IMR-90 (cell line): ENCODE results near the gene ALDOC. TPM values are rescaled to one million over a fixed set of nuclear protein-coding genes. Genes with fewer than 3 reads are reported as not detected.

Experiments
- ATAC-seq: fragments of 200-7000 bp; cut with Tn5 transposase; 2 replicates; pipeline ENCODE4 v1.9.1; 2020; ENCODE audit warnings: low read depth, mild to moderate bottlenecking, moderate library complexity
- BruUV-seq: library from RNA; stranded (reverse); fragments of 400-500 nt; replicated peaks from 2 replicates; lab custom pipeline; 2021; lab: Mats Ljungman, UMichigan
- CTCF ChIA-PET: fragments of 300-600 bp; formaldehyde crosslinking; extraction: SDS; loops from one replicate; lab custom pipeline; 2021; ENCODE audit warnings: antibody characterized with exemption; lab: Yijun Ruan, JAX
- POLR2A ChIA-PET: fragments of 300-600 bp; sonication (Branson Sonifier 250); formaldehyde crosslinking; loops from one replicate; lab custom pipeline; 2022; ENCODE audit warnings: antibody characterized with exemption; ENCODE audit not compliant: unreplicated experiment; lab: Charles Lee
- DNase-seq: peaks from one replicate; pipeline ENCODE4 v3.0.0; 2013
- H2AFZ ChIP-seq: replicated peaks from 2 replicates; pipeline ENCODE3; 2013; ENCODE audit warnings: low read length, mild to moderate bottlenecking; ENCODE audit not compliant: poor library complexity
- H2AK5ac ChIP-seq: 2 replicates; pipeline ENCODE4 v1.6.1; 2013; ENCODE audit warnings: low read depth, low read length, inconsistent platforms
- H2AK9ac ChIP-seq: replicated peaks from 2 replicates; pipeline ENCODE3; 2013; ENCODE audit warnings: mild to moderate bottlenecking, low read depth, low read length, moderate library complexity; ENCODE audit not compliant: poor library complexity
- H2BK120ac ChIP-seq: 2 replicates; pipeline ENCODE4 v1.6.1; 2013; ENCODE audit warnings: low read depth, low read length, inconsistent platforms
- H2BK15ac ChIP-seq: 3 replicates; pipeline ENCODE4 v1.6.1; 2013; ENCODE audit warnings: low read depth, low read length, inconsistent platforms
- H2BK20ac ChIP-seq: 2 replicates; pipeline ENCODE4 v1.6.1; 2013; ENCODE audit warnings: low read depth, mild to moderate bottlenecking, inconsistent platforms, low read length, moderate library complexity
- H2BK5ac ChIP-seq: 2 replicates; pipeline ENCODE4 v1.6.1; 2013; ENCODE audit warnings: mild to moderate bottlenecking, low read depth, low read length, inconsistent platforms; ENCODE audit not compliant: poor library complexity, severe bottlenecking
- H3K14ac ChIP-seq: replicated peaks from 2 replicates; pipeline ENCODE4 v1.6.1; 2013; ENCODE audit warnings: low read depth, low read length, inconsistent platforms
- H3K18ac ChIP-seq: 2 replicates; pipeline ENCODE4 v1.6.1; 2013; ENCODE audit warnings: low read depth, low read length, control low read depth
- H3K23ac ChIP-seq: 2 replicates; pipeline ENCODE4 v1.6.1; 2013; ENCODE audit warnings: low read depth, low read length, inconsistent platforms
- H3K27ac ChIP-seq: 2 replicates; pipeline ENCODE4 v1.5.1; 2013; ENCODE audit warnings: mild to moderate bottlenecking, control low read depth, low read length; ENCODE audit not compliant: insufficient read depth
- H3K27me3 ChIP-seq: 2 replicates; pipeline ENCODE4 v1.6.1; 2013; ENCODE audit warnings: low read length; ENCODE audit not compliant: control insufficient read depth, insufficient read depth
- H3K36me3 ChIP-seq: 2 replicates; pipeline ENCODE4 v1.6.1; 2013; ENCODE audit warnings: low read length, mixed read lengths; ENCODE audit not compliant: control insufficient read depth, insufficient read depth
- H3K4ac ChIP-seq: 2 replicates; pipeline ENCODE4 v1.6.1; 2013; ENCODE audit warnings: low read depth, low read length, inconsistent platforms
- H3K4me1 ChIP-seq: 2 replicates; pipeline ENCODE4 v1.6.1; 2013; ENCODE audit warnings: low read length, mixed read lengths; ENCODE audit not compliant: control insufficient read depth, insufficient read depth
- H3K4me2 ChIP-seq: 2 replicates; pipeline ENCODE4 v1.6.1; 2013; ENCODE audit warnings: low read depth, mild to moderate bottlenecking, control low read depth, low read length, moderate library complexity
- H3K4me3 ChIP-seq: 2 replicates; pipeline ENCODE4 v1.5.1; 2013; ENCODE audit warnings: low read depth, mild to moderate bottlenecking, control low read depth, low read length, moderate library complexity; ENCODE audit not compliant: insufficient read depth
- H3K56ac ChIP-seq: 2 replicates; pipeline ENCODE4 v1.6.1; 2013; ENCODE audit warnings: low read length, inconsistent platforms; ENCODE audit not compliant: insufficient read depth; ENCODE audit errors: extremely low read depth
- H3K79me1 ChIP-seq, 2 experiments: 2 replicates each; pipeline ENCODE4 v1.6.1; 2013; ENCODE audit warnings: low read length in 2 of 2, inconsistent platforms in 1 of 2, low read depth in 1 of 2
- H3K9ac ChIP-seq: 2 replicates; pipeline ENCODE4 v1.6.1; 2013; ENCODE audit warnings: low read depth, low read length, control low read depth
- H3K9me1 ChIP-seq: 2 replicates; pipeline ENCODE4 v1.6.1; 2013; ENCODE audit warnings: low read length, inconsistent platforms; ENCODE audit not compliant: insufficient read depth
- H3K9me3 ChIP-seq: 2 replicates; pipeline ENCODE4 v1.6.1; 2013; ENCODE audit warnings: low read length; ENCODE audit not compliant: control insufficient read depth, insufficient read depth
- H4K20me1 ChIP-seq: 2 replicates; pipeline ENCODE4 v1.6.1; 2013; ENCODE audit warnings: low read length, inconsistent platforms; ENCODE audit not compliant: insufficient read depth
- H4K5ac ChIP-seq: 2 replicates; pipeline ENCODE4 v1.6.1; 2013; ENCODE audit warnings: mild to moderate bottlenecking, low read depth, low read length, control low read depth
- H4K8ac ChIP-seq, 2 experiments: 2 replicates each; pipeline ENCODE4 v1.6.1; 2013; ENCODE audit warnings: low read depth in 2 of 2, low read length in 2 of 2, control low read depth in 1 of 2, inconsistent platforms in 1 of 2
- H4K91ac ChIP-seq: 2 replicates; pipeline ENCODE4 v1.6.1; 2013; ENCODE audit warnings: low read depth, low read length, inconsistent platforms; ENCODE audit not compliant: insufficient read depth
- FOS ChIP-seq: fragments of 150-350 bp; IDR thresholded peaks from 2 replicates; pipeline ENCODE4 v1.6.1; 2016; ENCODE audit warnings: low read depth, low read length
- MAZ ChIP-seq: IDR thresholded peaks from 2 replicates; pipeline ENCODE4 v1.6.1; 2012; ENCODE audit warnings: low read depth, mild to moderate bottlenecking, low read length, improper control_type of control experiment, moderate library complexity, borderline replicate concordance
- POLR2A ChIP-seq: IDR thresholded peaks from 2 replicates; pipeline ENCODE4 v1.6.1; 2012; ENCODE audit warnings: mild to moderate bottlenecking, low read depth, low read length
- RCOR1 ChIP-seq: IDR thresholded peaks from 2 replicates; pipeline ENCODE4 v1.6.1; 2012; ENCODE audit warnings: mild to moderate bottlenecking, low read length, improper control_type of control experiment; ENCODE audit not compliant: insufficient replicate concordance
- RFX5 ChIP-seq: IDR thresholded peaks from 2 replicates; pipeline ENCODE4 v1.8.0; 2012; ENCODE audit warnings: low read depth, mild to moderate bottlenecking, low read length, moderate library complexity
- USF2 ChIP-seq: fragments of 150-350 bp; IDR thresholded peaks from 2 replicates; pipeline ENCODE4 v1.6.1; 2017; ENCODE audit warnings: mild to moderate bottlenecking, antibody characterized with exemption, low read length, low read depth
- WGBS, 2 experiments: methylation state at CpG; one replicate each; pipeline versions ENCODE4 v1.1.5 to v1.1.7; 2013; ENCODE audit warnings: missing lambda C conversion rate in 2 of 2; ENCODE audit not compliant: insufficient read length in 1 of 2; ENCODE audit errors: extremely low coverage in 2 of 2; 5-methylcytosine and 5-hydroxymethylcytosine counted together
- dilution Hi-C: fragments of 300-500 bp; cut with HindIII; formaldehyde crosslinking; loops from one replicate; pipeline ENCODE4 v1.14.3; 2018; ENCODE audit warnings: low sequenced_read_pairs; ENCODE audit not compliant: unreplicated experiment
- in situ Hi-C: fragments of 300-500 bp; cut with MboI; formaldehyde crosslinking; loops from 3 replicates; pipeline ENCODE4 v1.14.3; 2019; ENCODE audit warnings: low sequenced_read_pairs, inconsistent platforms, mixed read lengths
- intact Hi-C: fragments of 100-400 bp; cut with micrococcal nuclease; formaldehyde crosslinking; loops from 2 replicates; pipeline ENCODE4 v1.10.0; 2022
- polyA plus RNA-seq, 3 experiments: library from polyadenylated mRNA; depleted of rRNA; stranded (reverse); fragments of >200 nt; gene quantifications; 2 replicates each; pipeline ENCODE4 v1.2.3, GENCODE V29; 2012; ENCODE audit warnings: low replicate concordance in 1 of 3
- total RNA-seq: library from RNA; depleted of rRNA; stranded (reverse); fragments of >200 nt; gene quantifications from 2 replicates; pipeline ENCODE4 v1.2.3, GENCODE V29; 2012

ALDOC gene
- total and polyA plus RNA-seq, 2 of the 4 experiments (the other 2 are of a cell fraction), result 47.0 to 69.7 TPM

GRCh38 chr17:28547096-28547622 lies 29.5 kb downstream of the ALDOC start:
- intact Hi-C loops, result loop anchor here (10.0 kb wide), 1 partner anchor 142 kb away; the partner anchor contains the start of gene SLC46A1
- H2BK15ac ChIP-seq, result no peak overlapping the region
- no peak overlapping the region for H4K8ac ChIP-seq
- no peak overlapping the region for H3K27ac ChIP-seq
- TF ChIP-seq RCOR1, result no peak
- no peak for TF ChIP-seq USF2
- TF ChIP-seq FOS, result no peak
- no peak for TF ChIP-seq MAZ
- TF ChIP-seq POLR2A, result no peak
- no peak for TF ChIP-seq RFX5
- no peak overlapping the region for H3K14ac ChIP-seq
- CTCF ChIA-PET, result interaction anchor here (0.6 to 0.8 kb wide), 3 partner anchors 36 to 100 kb away, joined by 3 to 6 read pairs (median 3); no protein-coding TSS in a partner anchor
- peaks cover 6% of the 10 kb centered on the region for H3K4me1 ChIP-seq
- no peak overlapping the region for H2BK5ac ChIP-seq
- no peak overlapping the region for H3K4me3 ChIP-seq
- no peak overlapping the region for H2AK5ac ChIP-seq
- DNase-seq, result no peak
- no TSS peak for BruUV-seq
- H3K9me1 ChIP-seq, result 0 out of 2 replicates have a peak, but pooled peaks cover 7% of the 10 kb centered on the region
- H3K27me3 ChIP-seq, result no peaks in the 10 kb centered on the region
- H3K56ac ChIP-seq, result no peak overlapping the region
- H3K9me3 ChIP-seq, result no peaks in the 10 kb centered on the region
- H3K4ac ChIP-seq, result no peak overlapping the region
- H2AFZ ChIP-seq, result no peak overlapping the region
- POLR2A ChIA-PET, result no interaction called here
- H3K18ac ChIP-seq, result no peak overlapping the region
- no peak overlapping the region for H4K91ac ChIP-seq
- ATAC-seq, result no peak
- WGBS, 2 experiments, result 96% methylated on average over 9 of the region's 14 CpGs; no CpG with 5 or more reads in 1 of the 2 experiments
- H3K9ac ChIP-seq, result no peak overlapping the region
- H3K4me2 ChIP-seq, result no peak overlapping the region
- H3K36me3 ChIP-seq, result peaks cover 8% of the 10 kb centered on the region; the same call in 1 of the 2 replicates
- no peak overlapping the region for H2BK120ac ChIP-seq
- no peak overlapping the region for H2BK20ac ChIP-seq
- peaks cover 14 to 27% of the 10 kb centered on the region in 2 experiments for H3K79me1 ChIP-seq
- H4K5ac ChIP-seq, result no peak overlapping the region
- in situ Hi-C loops, result no loop called here
- dilution Hi-C loops, result no loop called here
- no peak overlapping the region for H2AK9ac ChIP-seq
- peaks cover 13% of the 10 kb centered on the region for H4K20me1 ChIP-seq
- no peak overlapping the region for H3K23ac ChIP-seq
